NCI-H1436 (cell line): Measurements from ENCODE around the gene PITRM1.
A peak's percentile ranks its signal among the peaks of the same experiment; 100 is the strongest.
"Not testable (repeated sequence)": the region's sequence is repeated elsewhere in the genome, so short reads cannot be mapped to it uniquely, and the experiment has no call there.

ENCODE experiments used
- DNase-seq: peaks from one replicate; lab custom pipeline; 2025; lab: John Stamatoyannopoulos, UW

Gene PITRM1

DNA sequence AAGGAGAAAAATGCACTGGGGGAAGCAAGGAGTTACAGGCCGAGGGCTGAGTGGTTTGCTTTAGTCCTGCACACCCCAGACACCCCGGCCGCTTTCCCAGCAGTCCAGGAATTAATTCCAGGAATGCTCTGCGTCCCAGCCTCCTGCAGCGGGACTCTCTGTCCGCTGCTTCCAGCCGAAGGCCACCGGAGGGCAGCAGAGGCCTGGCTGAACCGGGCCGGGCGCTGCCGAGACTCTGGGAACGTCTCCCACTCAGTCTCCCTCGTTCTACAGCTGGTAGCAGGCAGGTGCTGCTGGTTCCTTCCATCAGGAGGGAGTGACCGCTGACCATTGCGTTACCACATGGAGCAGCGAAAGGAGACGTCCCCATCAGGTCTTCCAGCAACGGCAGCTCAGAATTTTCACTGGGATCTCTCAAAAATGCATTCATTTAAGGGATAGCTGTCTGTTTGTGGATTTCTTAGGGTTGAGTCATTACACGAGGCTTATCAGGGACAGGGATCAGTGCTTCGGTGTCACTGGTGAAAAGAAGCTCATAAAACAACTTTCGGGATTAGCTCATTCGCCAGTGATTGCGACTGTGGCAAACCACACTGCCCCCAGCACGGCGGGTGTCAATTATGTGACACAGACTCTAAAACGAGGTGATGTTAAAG lies 24.9 kb upstream of the PITRM1 start:
- DNase-seq = peak; percentile 48

DNA sequence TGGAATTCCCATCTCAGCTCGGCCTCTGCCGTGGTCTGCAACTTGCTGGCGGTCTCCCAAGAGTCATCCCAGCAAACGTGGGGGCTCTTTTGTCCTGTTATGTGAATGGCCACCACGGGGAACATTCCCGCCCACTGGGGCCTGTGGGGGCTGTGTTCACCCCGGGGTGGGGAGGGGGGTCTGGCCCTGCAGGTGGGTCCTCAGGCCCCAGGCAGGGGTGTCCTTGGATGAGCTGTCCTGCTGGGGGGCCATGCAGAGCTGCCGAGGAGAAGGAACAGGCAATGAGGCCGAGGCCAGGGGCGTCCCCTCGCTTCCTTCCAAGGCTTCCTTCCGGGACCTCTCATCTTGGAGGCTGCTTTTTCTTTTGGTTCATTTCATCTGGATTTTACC lies 24.4 kb upstream of the PITRM1 start:
- DNase-seq = no peak

DNA sequence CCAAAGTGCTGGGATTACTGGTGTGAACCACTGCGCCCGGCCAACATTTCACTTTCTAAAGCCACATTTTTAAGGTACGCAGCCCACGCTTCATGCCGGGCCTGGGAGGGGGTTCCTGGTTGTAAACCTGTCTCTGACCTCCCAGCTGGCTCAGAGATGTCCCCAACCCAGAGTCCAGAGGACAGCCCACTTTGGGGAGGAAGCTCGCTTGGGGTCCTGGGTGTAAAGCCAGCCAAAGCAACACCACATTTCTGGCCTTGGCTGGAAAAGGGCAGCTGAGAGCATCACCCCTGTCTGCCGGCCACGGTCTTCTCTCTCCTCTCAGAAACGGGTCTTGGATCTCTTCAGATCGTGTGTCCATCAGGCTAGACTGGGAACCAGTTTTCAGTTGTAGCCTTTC lies 23.9 kb upstream of the PITRM1 start:
- no peak for DNase-seq

DNA sequence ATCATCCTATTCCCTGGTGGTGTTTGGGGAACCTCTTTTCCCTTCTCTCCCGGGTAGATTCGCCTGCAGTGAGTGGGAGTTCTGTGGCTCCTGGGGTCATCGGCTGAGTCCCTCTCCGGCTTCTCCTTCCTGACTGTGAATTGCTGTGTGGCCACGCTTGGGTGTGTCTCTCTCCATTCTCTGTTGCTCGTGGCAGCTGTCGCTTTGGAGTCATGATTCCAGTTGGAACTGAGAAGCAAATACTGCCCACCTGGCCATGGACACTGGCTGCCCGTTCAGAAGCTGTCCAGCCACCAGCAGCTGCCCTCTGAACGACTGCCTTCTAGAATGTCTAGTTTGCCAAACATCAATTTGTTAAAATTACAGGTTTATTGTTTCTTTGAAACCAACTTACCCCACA lies 23.1 kb upstream of the PITRM1 start:
- no peak for DNase-seq

DNA sequence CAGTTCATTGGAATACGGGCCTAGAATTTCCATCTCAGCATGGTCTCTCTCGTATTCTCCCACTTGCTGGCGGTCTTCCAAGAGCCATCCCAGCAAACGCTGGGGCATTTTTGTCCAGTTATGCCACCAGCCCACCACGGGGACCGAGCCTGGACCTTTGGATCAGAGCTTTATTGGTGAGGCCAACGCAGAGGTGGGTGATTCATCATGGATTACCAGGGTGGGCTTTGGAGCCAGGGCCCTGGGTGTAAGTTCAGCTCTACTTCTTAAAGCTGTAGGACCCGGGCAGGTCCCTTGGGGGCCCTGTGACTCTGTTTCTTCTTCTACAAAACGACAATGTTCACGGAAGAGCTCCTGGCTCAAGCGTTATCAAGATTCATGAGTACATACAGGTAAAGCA lies 22.7 kb upstream of the PITRM1 start:
- DNase-seq = no peak

DNA sequence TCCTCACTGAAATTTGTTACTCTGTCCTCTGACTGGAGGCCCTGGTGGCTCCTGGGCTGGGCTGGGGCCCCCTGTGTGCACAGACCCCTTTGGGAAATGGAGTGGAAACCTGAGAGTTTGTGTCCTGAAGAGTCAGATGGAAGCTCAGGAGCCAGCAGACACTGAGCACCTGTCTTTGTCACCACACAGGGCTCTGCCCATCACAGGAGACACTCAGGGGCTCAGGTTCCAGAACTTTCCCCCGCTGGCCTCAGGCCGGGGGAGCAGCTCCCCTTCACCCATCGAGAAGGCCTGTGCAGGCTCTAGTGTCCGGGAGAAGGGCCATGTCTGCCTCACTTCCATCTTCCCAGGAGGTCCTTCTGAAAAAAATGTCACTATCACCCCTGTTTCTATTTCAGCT lies 22.3 kb upstream of the PITRM1 start:
- no peak for DNase-seq

DNA sequence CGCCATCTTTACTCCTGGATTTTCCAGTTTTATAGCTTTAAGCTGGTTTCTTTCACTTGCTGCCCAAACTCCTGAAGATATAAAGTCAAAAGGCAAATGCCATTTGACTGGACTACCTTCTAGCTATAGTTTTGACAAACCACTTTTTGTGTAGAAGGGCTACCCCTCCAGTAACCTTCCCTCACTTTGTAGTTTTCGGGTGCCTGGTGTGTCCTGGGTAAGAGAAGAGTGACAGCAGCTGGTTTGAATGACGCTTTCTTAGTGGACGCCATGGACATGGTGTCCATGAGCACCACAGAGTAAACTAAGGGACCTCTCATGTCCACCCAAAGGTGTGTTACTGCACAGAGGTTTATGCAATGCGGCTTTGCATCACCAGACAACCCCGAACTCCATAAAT lies 21.2 kb upstream of the PITRM1 start:
- DNase-seq = no peak

DNA sequence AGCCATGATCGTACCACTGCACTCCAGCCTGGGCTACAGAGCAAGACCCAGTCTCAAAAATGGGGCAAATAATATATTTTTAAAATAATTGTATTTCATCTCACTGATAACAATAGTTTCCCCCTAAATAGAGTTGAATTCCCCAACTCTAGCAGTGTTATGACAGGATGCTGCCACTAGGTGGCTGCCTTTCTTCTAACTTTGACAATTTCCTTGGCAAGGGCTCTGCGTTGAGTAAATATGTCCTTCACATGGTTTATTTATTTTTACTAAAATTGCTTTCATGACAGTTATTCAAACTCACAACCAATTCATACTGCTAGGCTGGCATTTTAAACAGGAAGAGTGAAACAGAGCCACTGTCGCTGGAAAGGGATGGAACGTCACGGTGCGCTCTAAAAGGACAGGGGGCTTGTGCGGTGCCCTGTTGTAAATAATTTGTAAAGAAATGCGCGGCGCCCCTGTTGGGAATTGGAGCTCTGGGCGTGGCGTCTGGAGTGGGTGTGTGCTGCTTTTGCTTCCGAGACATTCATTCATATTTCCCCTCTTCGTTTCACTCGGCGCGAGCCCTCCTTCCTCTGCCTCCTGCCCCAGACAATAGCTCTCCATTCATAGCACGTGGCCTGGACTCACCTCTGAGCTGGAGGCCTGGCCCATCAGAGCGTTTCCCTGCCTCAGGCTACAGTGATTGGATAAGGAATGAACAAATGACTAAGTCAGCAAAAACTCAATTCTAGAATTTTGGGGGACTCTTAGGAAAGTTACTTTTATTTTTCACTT lies 20.5 kb upstream of the PITRM1 start:
- peak; percentile 45 for DNase-seq

DNA sequence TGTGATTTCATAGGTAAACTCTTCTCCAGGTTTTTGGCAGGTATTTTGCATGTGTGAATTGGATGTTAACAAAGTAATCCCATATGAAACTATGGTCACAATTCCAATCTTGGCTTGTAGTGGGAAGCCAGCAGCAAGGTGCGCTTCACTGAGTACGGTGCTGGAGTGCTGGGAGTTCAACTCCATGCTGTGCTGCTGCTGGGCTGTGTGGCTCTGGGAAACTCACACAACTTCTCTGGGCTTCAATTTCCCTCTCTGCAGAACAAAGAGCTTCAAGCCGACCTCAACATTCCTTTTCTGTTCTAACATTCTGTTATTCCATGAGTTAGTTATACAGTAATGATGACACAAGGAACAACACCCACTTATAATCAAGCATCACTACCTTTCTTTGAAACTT lies 18.2 kb upstream of the PITRM1 start:
- DNase-seq = no peak

DNA sequence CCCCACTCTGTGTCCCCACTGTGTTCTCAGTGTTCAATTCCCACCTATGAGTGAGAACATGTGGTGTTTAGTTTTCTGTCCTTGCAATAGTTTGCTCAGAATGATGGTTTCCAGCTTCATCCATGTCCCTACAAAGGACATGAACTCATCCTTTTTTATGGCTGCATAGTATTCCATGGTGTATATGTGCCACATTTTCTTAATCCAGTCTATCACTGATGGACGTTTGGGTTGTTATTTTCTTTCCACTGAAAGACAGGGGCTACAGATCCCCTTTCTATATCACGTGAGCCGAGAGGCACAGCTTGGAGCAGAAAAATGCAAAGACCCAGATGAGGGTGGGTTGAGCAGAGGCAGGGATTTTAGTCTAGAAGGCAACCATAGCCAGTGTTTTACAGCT lies 14.6 kb upstream of the PITRM1 start:
- not testable (repeated sequence) for DNase-seq

DNA sequence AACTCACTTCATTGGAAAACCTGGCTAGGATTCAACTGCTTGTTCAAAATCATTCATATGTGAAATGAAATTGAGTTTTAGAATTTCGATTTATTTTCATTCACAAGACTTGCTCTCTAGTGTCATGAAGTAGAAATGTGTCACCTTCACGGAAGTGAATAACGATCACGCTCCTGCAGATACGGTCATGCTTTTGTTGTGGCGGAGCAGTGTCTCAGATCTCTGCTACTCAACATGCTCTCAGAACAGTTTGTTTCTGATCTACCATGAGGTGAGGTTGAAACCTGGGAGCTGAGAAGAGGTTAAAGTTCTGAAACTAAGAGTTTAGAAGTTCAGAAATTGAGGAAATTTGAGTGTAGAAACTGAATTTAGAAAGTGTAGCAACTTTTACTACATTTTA lies 13.8 kb upstream of the PITRM1 start:
- DNase-seq = no peak

DNA sequence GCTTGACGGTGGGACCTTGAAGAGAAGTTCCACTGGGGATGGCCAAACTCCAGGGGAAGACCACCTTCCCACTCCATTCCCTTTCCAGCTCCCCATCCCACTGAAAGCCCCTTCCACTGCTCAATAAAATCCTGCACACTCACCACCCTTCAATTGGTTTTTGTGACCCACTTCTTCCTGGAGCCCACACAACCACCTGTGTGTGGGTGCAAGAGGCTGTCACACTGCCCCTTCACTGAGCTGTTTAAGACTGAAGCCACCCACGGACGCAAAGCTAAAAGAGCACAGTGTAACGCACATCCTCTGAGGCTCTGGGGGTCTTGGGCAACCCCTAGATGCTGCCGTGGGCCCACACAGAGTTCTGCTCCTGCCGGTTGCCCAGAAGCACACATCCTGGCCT lies 12.8 kb upstream of the PITRM1 start:
- no peak for DNase-seq

DNA sequence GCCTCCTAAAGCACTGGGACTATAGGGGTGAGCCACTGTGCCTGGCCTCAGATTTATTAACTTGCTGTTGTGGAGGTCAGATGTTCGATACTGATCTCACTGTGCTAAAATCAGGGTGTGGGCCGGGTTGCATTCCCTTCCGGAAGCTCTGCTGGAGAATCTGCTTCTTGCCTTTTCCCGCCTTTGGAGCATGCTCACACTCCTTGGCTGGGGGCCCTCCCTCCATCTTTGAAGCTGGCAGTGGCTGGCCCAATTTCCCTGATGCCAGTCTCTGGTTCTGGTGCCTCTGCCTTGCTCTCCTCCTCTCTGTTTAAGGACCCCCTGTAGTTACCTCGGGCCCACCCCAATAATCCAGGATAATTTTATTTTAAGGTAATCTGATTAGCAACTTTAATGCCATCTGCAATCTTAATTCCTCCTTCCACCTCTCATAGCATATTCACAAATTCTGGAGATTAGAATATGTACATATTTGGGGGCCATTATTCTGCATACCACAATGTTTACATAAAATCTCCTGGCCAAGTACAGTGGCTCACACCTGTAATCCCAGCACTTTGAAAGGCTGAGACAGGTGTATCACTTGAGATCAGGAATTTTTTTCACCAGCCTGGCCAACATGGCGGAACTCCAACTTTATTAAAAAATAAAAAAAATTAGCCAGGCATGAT lies 7.9 kb upstream of the PITRM1 start:
- DNase-seq = no peak

DNA sequence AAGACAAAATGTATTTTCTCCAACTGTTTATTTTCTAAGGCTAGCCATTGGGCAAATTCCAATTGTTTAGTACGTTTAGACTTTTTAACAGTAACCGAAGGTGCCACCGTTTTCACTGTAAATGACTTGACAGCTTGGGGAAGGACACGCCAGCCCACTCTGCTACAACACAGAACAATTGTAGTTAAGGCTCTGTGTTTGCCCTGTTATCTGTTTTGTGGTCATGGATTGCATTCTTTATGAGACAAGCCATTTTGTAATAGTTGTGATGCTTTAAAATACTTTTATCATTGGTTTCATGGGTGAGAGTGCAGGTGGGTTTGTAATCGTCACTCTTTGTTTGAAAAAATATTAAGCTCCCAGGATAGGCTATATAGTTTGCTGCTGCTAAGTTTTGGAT lies 6.6 kb upstream of the PITRM1 start:
- DNase-seq = no peak

DNA sequence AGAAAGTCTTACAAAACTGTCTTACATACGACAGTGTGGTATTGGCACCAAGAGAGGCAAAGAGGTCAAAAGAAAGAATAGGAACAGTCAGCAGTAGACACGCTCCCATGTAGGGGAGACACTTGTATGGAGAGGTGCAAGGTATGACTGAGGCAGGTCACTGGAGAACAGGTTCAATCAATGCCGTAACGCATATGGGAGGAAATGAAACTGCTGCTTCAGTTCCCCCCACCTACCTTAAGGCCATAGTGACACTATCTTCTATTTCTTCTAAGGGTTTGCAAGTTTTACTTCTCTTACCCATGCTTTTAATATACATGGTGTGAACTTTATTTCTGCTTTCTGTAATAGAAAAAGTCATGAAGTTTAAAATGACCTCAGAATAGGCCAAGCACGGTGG lies 5.5 kb upstream of the PITRM1 start:
- no peak for DNase-seq

DNA sequence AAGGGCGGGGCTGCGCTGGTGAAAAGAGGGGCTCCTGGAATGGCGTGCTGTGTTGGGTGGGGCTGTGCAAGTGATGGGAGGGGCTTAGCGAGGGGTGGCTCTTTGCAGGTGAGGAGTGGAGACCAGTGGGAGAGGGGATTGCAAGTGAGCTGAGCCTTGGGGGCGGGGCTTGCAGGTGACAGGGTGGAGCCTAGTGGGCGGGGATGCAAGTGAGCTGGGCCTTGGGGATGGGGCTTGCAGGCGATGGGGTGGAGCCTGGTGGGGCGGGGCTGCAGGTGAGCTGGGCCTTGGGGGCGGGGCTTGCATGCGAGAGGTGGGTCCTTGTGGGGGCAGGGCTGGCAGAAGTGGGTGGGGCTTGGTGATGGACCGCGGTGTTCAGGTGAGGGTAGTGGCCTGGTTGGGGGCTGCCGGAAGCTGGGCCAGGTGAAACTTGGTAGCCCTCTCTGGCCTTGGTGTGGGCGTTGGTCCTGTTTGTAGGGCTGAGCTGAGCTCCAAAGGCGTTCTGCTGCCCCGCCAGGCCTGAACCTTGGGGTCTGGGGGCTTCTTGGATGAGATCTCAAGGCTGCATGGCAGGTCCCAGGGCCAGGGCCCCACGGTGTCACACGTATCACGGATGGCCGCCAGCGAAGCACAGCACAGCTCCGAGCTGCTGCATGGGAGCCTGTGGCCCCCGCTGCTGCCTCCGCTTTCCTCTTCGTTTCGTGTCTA lies 743 bp upstream of the PITRM1 start:
- DNase-seq = peak; percentile 100

DNA sequence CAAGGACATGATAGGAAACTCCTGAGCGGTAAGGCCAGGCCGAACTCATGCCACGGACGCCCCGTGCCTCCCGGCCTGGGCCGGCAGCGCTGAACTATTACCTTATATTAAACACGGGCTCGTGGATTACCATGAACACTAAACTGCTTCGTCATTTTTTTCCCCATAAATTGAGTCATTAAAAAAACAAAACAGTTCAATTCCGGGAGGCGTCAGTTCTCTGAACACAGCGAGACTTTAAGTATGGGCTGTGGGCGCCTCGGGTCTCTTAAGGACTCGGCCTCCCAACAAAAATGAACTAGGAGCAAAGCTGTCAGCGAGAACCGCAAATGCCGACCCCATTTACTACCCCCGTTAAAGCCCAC lies 519 bp downstream of the PITRM1 start:
- DNase-seq = no peak

DNA sequence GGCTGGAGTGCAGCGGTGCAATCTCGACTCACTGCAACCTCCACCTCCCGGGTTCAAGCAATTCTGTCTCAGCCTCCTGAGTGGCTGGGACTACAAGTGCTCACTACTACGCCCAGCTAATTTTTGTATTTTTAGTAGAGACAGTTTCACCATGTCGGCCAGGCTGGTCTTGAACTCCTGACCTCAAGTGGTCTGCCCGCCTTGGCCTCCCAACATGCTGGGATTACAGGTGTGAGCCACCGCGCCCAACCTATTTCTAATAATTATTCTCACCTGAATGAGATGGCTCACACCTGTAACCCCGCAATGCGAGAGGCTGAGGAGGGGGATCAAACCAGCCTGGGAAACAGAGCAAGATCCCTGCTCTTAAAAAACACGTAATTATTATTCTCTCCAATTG lies 1.1 kb downstream of the PITRM1 start:
- DNase-seq = not testable (repeated sequence)

DNA sequence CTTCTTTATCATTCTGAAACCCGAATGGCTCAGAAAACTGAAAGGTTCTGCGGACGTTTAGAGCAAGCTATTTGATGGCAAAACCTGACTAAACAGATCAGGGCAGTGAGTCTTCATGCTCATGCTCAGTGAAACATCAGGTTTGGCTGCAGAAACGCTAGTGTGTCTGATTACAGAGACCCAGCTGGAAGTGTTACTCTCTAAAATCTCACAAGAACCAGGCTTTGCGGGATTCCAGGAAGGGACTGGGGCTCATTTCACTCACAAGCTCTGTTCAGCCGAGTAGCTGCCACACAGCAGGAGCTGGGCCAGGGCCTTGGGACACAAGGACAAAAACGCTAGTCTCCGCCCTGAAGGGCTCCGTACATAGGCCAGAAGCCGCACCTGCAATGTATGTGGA lies 2.9 kb downstream of the PITRM1 start:
- no peak for DNase-seq

DNA sequence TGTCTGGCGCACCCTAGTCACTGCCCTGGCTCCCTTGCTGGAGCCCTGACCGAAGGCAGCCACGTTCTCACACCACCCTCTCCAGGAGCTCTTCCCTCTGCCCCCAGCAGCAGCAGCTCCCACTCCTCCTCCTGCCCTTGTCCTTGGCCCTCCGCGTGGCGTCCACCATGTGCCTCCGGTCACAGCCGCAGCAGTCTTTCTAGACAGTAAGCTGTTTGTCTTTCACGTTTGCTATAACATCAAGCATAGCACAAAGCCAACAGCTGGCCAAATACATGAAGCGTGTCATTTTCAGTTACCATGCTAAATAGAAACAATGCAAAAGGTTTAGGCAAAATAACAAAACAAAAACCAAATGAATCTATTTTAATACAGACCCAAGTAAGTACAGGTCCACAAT lies 3.3 kb downstream of the PITRM1 start:
- no peak for DNase-seq

DNA sequence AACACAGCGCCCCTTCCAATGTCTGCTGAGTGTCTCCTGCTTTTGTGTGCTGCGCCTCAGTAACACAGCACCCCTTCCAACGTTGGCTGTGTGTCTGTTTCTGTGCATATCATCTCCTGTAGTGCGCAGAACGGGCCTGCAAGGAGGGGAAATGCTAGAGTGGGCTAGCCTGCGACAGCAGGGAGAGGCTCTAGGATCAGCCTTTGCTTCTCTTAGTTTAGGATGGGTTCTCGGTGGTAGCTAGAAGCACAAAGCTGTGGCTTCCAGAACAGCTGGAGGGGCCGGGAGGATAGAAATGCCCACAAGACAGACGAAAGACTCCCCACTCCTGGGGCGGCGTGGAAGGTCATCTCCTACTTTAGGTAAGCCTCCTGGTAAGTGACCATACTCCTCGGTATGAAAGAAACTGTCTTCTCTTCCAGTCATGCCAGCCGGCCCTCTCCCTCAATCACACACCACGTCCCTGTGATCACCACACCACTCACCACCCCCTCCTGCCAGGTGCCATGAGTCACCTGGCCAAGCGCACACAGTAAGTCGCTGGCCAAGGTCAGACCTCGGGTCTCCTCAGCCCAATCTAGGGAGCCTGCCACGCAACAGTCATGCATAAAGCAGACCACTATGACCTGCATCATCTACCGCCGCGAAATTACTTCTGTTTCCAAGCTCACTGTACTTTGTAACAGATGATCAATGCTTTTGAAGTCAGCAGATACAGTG lies 4.8 kb downstream of the PITRM1 start:
- no peak for DNase-seq
